K562 (cell line): ENCODE measurements around the gene DOCK7. TPM values are rescaled to one million over a fixed set of nuclear protein-coding genes. Genes with fewer than 3 reads are reported as not detected.

Source experiments
- ATAC-seq: fragments of 200-7000 bp; cut with Tn5 transposase; 3 replicates; pipeline ENCODE4 v1.9.1; 2020; ENCODE audit warnings: moderate library complexity
- BruUV-seq: library from RNA; stranded (reverse); fragments of 400-500 nt; replicated peaks from 2 replicates; lab custom pipeline; 2021; lab: Mats Ljungman, UMichigan
- CTCF ChIA-PET: fragments of 300-600 bp; formaldehyde crosslinking; extraction: SDS; loops from one replicate; lab custom pipeline; 2021; ENCODE audit warnings: low intra/inter-chr PET ratio; lab: Yijun Ruan, JAX
- POLR2A ChIA-PET: fragments of 300-600, 350-650 bp; sonication (Branson Sonifier 250); formaldehyde crosslinking; extraction: SDS; loops from one replicate; lab custom pipeline; 2021; ENCODE audit warnings: antibody characterized with exemption, inconsistent platforms; lab: Yijun Ruan, JAX
- DNase-seq, 4 experiments: peaks; one replicate each; pipeline versions ENCODE4 v3.0.0 to v3.0.0-alpha.2; 2011 to 2018; ENCODE audit warnings: low spot score in 3 of 4, mixed read lengths in 3 of 4; ENCODE audit errors: extremely low read depth in 1 of 4
- FAIRE-seq: peaks from 2 replicates; lab custom pipeline; 2011; peaks lifted over from hg19 to GRCh38; lab: Jason Lieb, UNC
- H2AFZ ChIP-seq: 2 replicates; pipeline ENCODE4 v1.6.0; 2011; ENCODE audit warnings: low read depth, low read length, control low read depth, inconsistent platforms
- H3K27ac ChIP-seq: fragments of 200-600 bp; 3 replicates; pipeline ENCODE4 v1.8.0; 2011; ENCODE audit warnings: low read depth, mild to moderate bottlenecking, control low read depth, inconsistent platforms, low read length, moderate library complexity, mixed read lengths; ENCODE audit errors: extremely low read depth
- H3K27me3 ChIP-seq, 2 experiments: fragments of 300-600 bp in 1 of 2; 2 replicates in 1 of 2; 3 replicates in 1 of 2; pipeline versions ENCODE4 v1.6.0 to v1.8.0; 2011; ENCODE audit warnings: inconsistent platforms in 2 of 2, low read length in 2 of 2, mild to moderate bottlenecking in 1 of 2, mixed read lengths in 1 of 2, moderate library complexity in 1 of 2; ENCODE audit not compliant: control insufficient read depth in 2 of 2, insufficient read depth in 2 of 2
- H3K36me3 ChIP-seq: fragments of 300-600 bp; 3 replicates; pipeline ENCODE4 v1.8.0; 2011; ENCODE audit warnings: mild to moderate bottlenecking, low read length, inconsistent platforms; ENCODE audit not compliant: control insufficient read depth, insufficient read depth
- H3K4me1 ChIP-seq, 2 experiments: fragments of 200-600 bp in 1 of 2; replicated peaks in 1 of 2; 2 replicates in 1 of 2; 3 replicates in 1 of 2; pipeline versions ENCODE4 v1.5.1 to v1.8.0; 2011; ENCODE audit warnings: inconsistent platforms in 2 of 2, low read length in 2 of 2, mild to moderate bottlenecking in 1 of 2, mixed read lengths in 1 of 2, moderate library complexity in 1 of 2; ENCODE audit not compliant: control insufficient read depth in 2 of 2, insufficient read depth in 2 of 2
- H3K4me2 ChIP-seq: 2 replicates; pipeline ENCODE4 v1.6.1; 2011; ENCODE audit warnings: low read length, control low read depth, inconsistent platforms, mixed read lengths; ENCODE audit not compliant: insufficient read depth
- H3K4me3 ChIP-seq: fragments of 200-600 bp; sonication (generic), shearing (Covaris generic); 2 replicates; pipeline ENCODE4 v1.5.1; 2016; ENCODE audit warnings: control low read depth, inconsistent platforms
- H3K79me2 ChIP-seq: fragments of 200-600 bp; 3 replicates; pipeline ENCODE4 v1.8.0; 2011; ENCODE audit warnings: low read length, inconsistent platforms; ENCODE audit not compliant: control insufficient read depth, insufficient read depth
- H3K9ac ChIP-seq, 2 experiments: 2 replicates each; pipeline versions ENCODE4 v1.6.0 to v1.6.1; 2011; ENCODE audit warnings: low read depth in 2 of 2, low read length in 2 of 2, control low read depth in 1 of 2, inconsistent platforms in 1 of 2, mild to moderate bottlenecking in 1 of 2, mixed read lengths in 1 of 2; ENCODE audit not compliant: insufficient read depth in 1 of 2
- H3K9me1 ChIP-seq: one replicate; pipeline ENCODE4 v1.6.0; 2011; ENCODE audit warnings: inconsistent platforms, mild to moderate bottlenecking, low read length, moderate library complexity; ENCODE audit not compliant: control insufficient read depth, insufficient read depth
- H3K9me3 ChIP-seq: replicated peaks from 2 replicates; pipeline ENCODE4 v1.5.1; 2011; ENCODE audit warnings: low read depth, low read length, inconsistent platforms; ENCODE audit not compliant: control insufficient read depth, insufficient read depth
- H4K20me1 ChIP-seq: replicated peaks from 2 replicates; pipeline ENCODE4 v1.6.1; 2011; ENCODE audit warnings: low read length, inconsistent platforms, mixed read lengths; ENCODE audit not compliant: control insufficient read depth, insufficient read depth
- ARID4B ChIP-seq: sonication (generic); formaldehyde crosslinking; IDR thresholded peaks from 2 replicates; pipeline ENCODE4 v1.8.0; 2022; ENCODE audit warnings: mild to moderate bottlenecking, missing genetic modification reagents
- RHOXF2B ChIP-seq: fragments of 250-450 bp; sonication (Bioruptor Pico); conservative IDR thresholded peaks from 2 replicates; pipeline ENCODE4 v1.5.1; 2021
- SIN3B ChIP-seq: fragments of 450-650 bp; IDR thresholded peaks from 2 replicates; pipeline ENCODE4 v1.6.1; 2017; ENCODE audit warnings: low read depth, mild to moderate bottlenecking, moderate library complexity
- XRCC5 ChIP-seq: fragments of 200-400 bp; formaldehyde crosslinking; IDR thresholded peaks from 2 replicates; pipeline ENCODE4 v1.6.1; 2017; ENCODE audit warnings: low read depth, mild to moderate bottlenecking, low read length
- ZNF507 ChIP-seq: conservative IDR thresholded peaks from 2 replicates; pipeline ENCODE4 v1.6.1; 2017; ENCODE audit warnings: missing genetic modification characterization, missing compliant biosample characterization
- WGBS: fragments of 100-300 bp; shearing (Covaris generic); methylation state at CpG from one replicate; pipeline ENCODE4 v1.1.6; 2016; ENCODE audit warnings: low coverage, mixed read lengths; ENCODE audit not compliant: insufficient coverage; ENCODE audit errors: missing lambda C conversion rate; 5-methylcytosine and 5-hydroxymethylcytosine counted together
- in situ Hi-C: fragments of 300-500 bp; cut with MboI; formaldehyde crosslinking; loops from 4 replicates; pipeline ENCODE4 v1.15.0; 2018; ENCODE audit warnings: inconsistent platforms, mixed read lengths
- intact Hi-C: fragments of 100-400 bp; cut with micrococcal nuclease; formaldehyde crosslinking; loops from 2 replicates; pipeline ENCODE4 v1.14.2; 2022
- polyA plus RNA-seq, 8 experiments: library from polyadenylated mRNA; depleted of rRNA in 4 of 8; stranded (reverse) in 5 of 8; unstranded in 3 of 8; fragments of >200 nt; fragmentation: Nextera tagmentation in 2 of 8; fragmentation: Illumina TruSeq in 1 of 8; extraction: Ambion mirVana in 2 of 8; extraction: Trizol in 1 of 8; gene quantifications; 2 replicates each; pipeline versions ENCODE4 v1.2.1 to v1.2.3, GENCODE V29; 2011 to 2014; ENCODE audit warnings: inconsistent platforms in 1 of 8, missing spikeins in 1 of 8
- total RNA-seq, 7 experiments: library from RNA; depleted of rRNA in 6 of 7; stranded (reverse); fragments of >200 nt in 6 of 7; fragmentation: Illumina TruSeq in 2 of 7; extraction: Trizol in 2 of 7; gene quantifications; 2 replicates each; pipeline versions ENCODE4 v1.2.1 to v1.2.3, GENCODE V29; 2011 to 2021; ENCODE audit warnings: low replicate concordance in 1 of 7
- TF ChIP-seq, protein P1 (sequence below): fragments of 150-350 bp; IDR thresholded peaks from 2 replicates; pipeline ENCODE4 v1.6.1; 2014; ENCODE audit warnings: low read depth, mild to moderate bottlenecking, low read length, borderline replicate concordance
- TF ChIP-seq, protein P2 (sequence below): fragments of 250-450 bp; sonication (Bioruptor Pico); IDR thresholded peaks from 2 replicates; pipeline ENCODE4 v1.8.0; 2021; ENCODE audit warnings: borderline replicate concordance, mild to moderate bottlenecking, moderate library complexity; ENCODE audit not compliant: poor library complexity, severe bottlenecking

The DOCK7 gene
- total and polyA plus RNA-seq, 9 of the 15 experiments (the other 6 are each of a cell fraction or from before 2014, with no cell fraction given): 4.9 to 35.1 (median 12.6) TPM

DNA sequence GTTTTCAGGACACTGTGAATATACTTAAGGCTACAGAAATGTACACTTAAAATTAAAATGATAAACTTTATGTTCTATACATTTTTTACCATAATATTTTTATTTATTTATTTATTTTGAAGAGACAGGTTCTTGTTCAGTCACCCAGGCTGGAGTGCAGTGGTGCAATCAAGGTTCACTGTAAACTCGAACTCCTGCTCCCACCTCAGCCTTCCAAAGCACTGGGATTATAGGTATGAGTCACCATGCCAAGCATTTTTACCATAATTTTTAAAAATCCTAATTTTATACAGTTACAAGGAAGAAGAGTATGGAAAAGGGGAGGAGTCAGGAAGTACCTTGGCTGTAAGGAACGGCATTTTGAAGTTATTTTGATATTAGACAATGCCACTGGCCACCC is 114.5 kb downstream of the DOCK7 start:
- no peak for DNase-seq
- intact Hi-C loops: no loop called here
- Histone ChIP-seq H3K36me3 (no peaks in the 10 kb centered on the region), H3K27ac (no peak overlapping the region), H3K4me3 (no peak overlapping the region), H3K4me2 (no peak overlapping the region), H3K9ac (no peak overlapping the region), H3K9me1 (no peaks in the 10 kb centered on the region), H3K27me3 (no peaks in the 10 kb centered on the region), H3K4me1 (no peaks in the 10 kb centered on the region)
- no peak for ATAC-seq
- FAIRE-seq: no peak
- CTCF ChIA-PET: no interaction called here
- no TSS peak for BruUV-seq
- TF ChIP-seq, protein P1, sequence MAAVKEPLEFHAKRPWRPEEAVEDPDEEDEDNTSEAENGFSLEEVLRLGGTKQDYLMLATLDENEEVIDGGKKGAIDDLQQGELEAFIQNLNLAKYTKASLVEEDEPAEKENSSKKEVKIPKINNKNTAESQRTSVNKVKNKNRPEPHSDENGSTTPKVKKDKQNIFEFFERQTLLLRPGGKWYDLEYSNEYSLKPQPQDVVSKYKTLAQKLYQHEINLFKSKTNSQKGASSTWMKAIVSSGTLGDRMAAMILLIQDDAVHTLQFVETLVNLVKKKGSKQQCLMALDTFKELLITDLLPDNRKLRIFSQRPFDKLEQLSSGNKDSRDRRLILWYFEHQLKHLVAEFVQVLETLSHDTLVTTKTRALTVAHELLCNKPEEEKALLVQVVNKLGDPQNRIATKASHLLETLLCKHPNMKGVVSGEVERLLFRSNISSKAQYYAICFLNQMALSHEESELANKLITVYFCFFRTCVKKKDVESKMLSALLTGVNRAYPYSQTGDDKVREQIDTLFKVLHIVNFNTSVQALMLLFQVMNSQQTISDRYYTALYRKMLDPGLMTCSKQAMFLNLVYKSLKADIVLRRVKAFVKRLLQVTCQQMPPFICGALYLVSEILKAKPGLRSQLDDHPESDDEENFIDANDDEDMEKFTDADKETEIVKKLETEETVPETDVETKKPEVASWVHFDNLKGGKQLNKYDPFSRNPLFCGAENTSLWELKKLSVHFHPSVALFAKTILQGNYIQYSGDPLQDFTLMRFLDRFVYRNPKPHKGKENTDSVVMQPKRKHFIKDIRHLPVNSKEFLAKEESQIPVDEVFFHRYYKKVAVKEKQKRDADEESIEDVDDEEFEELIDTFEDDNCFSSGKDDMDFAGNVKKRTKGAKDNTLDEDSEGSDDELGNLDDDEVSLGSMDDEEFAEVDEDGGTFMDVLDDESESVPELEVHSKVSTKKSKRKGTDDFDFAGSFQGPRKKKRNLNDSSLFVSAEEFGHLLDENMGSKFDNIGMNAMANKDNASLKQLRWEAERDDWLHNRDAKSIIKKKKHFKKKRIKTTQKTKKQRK: no peak
- TF ChIP-seq ZNF507: no peak
- no peak for TF ChIP-seq XRCC5
- no peak for TF ChIP-seq ARID4B
- no peak for TF ChIP-seq RHOXF2B (CRISPR knock-in tag)
- TF ChIP-seq SIN3B: no peak
- TF ChIP-seq, protein P2, sequence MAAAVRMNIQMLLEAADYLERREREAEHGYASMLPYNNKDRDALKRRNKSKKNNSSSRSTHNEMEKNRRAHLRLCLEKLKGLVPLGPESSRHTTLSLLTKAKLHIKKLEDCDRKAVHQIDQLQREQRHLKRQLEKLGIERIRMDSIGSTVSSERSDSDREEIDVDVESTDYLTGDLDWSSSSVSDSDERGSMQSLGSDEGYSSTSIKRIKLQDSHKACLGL (CRISPR knock-in tag): no peak
- TF ChIP-seq, all 486 proteins: peak for 0
- Histone ChIP-seq H2AFZ (no peak overlapping the region), H4K20me1 (no peaks in the 10 kb centered on the region), H3K9me3 (no peaks in the 10 kb centered on the region), H3K79me2 (no peaks in the 10 kb centered on the region)
- whole genome bisulfite sequencing: 2% methylated on average over 2 of the region's 2 CpGs
- POLR2A ChIA-PET: no interaction called here
- in situ Hi-C loops: no loop called here
